ENCODE results near the gene ATP2A1. TPM values are rescaled to one million over a fixed set of nuclear protein-coding genes. Genes with fewer than 3 reads are reported as not detected.
"Not testable (repeated sequence)": the region's sequence is repeated elsewhere in the genome, so short reads cannot be mapped to it uniquely, and the experiment has no call there.

ATP2A1 gene
- total and polyA plus RNA-seq, 2 of the 8 experiments (the other 6 are each of a cell fraction or from before 2014, with no cell fraction given): 1.7 to 2.4 TPM

GRCh38 chr16:28867646-28868045 is 10.6 kb upstream of the ATP2A1 start:
- not testable (repeated sequence) for H3K56ac ChIP-seq (replicated peaks; ENCODE audit: insufficient read length, low read depth, low read length); DNase-seq (ENCODE audit: low read depth in 1 of 2, low spot score in 2 of 2); H3K4me1 ChIP-seq (replicated peaks in 1 of 4; ENCODE audit: control insufficient read depth in 3 of 4, insufficient read depth in 4 of 4, low read length in 3 of 4); H2AFZ ChIP-seq (ENCODE audit: low read length); H2BK15ac ChIP-seq (ENCODE audit: low read length); H3K4ac ChIP-seq (replicated peaks; ENCODE audit: insufficient read length, low read depth, low read length); H4K5ac ChIP-seq (ENCODE audit: insufficient read length, low read depth, low read length); H3K9me3 ChIP-seq (ENCODE audit: insufficient read depth in 2 of 2, low read depth in 1 of 2, low read length in 1 of 2); H4K8ac ChIP-seq (ENCODE audit: extremely low read depth, insufficient read depth, low read length); H3K18ac ChIP-seq (ENCODE audit: extremely low read depth, low read length); FAIRE-seq; H3K27me3 ChIP-seq (replicated peaks in 1 of 4; ENCODE audit: control insufficient read depth in 3 of 4, extremely low read depth in 1 of 4, insufficient read depth in 3 of 4, low read length in 3 of 4); H3K27ac ChIP-seq (ENCODE audit: low read depth, low read length); H2AK5ac ChIP-seq (ENCODE audit: low read depth, low read length); H3K14ac ChIP-seq (ENCODE audit: insufficient read length); H3K4me3 ChIP-seq (ENCODE audit: extremely low read depth in 1 of 4, insufficient read depth in 2 of 4, low read depth in 3 of 4, low read length in 4 of 4); H4K91ac ChIP-seq (replicated peaks; ENCODE audit: insufficient read length, low read length); H3K4me2 ChIP-seq (ENCODE audit: insufficient read depth in 1 of 2, low read depth in 2 of 2, low read length in 2 of 2); H3K9ac ChIP-seq (replicated peaks in 1 of 4; ENCODE audit: extremely low read depth in 1 of 4, low read depth in 3 of 4, low read length in 3 of 4); H3K23me2 ChIP-seq (ENCODE audit: low read depth, low read length); H2BK20ac ChIP-seq (ENCODE audit: low read length); H2BK120ac ChIP-seq (replicated peaks; ENCODE audit: low read depth, low read length); H2BK5ac ChIP-seq (ENCODE audit: low read depth, low read length); H2BK12ac ChIP-seq (ENCODE audit: low read depth, low read length); H3K23ac ChIP-seq (ENCODE audit: insufficient read length)
- Histone ChIP-seq H3K79me1 (ENCODE audit: low read depth, low read length) (peaks cover 18% of the 10 kb centered on the region), H4K20me1 (replicated peaks in 1 of 2; ENCODE audit: control insufficient read depth in 1 of 2, insufficient read depth in 2 of 2, low read length in 2 of 2) (peaks cover 2 to 16% of the 10 kb centered on the region in 2 experiments), H3K79me2 (ENCODE audit: control insufficient read depth in 1 of 2, insufficient read depth in 2 of 2, low read length in 2 of 2) (peaks cover 3 to 19% of the 10 kb centered on the region in 2 experiments; a peak in 3 of 4 replicates), H3K36me3 (ENCODE audit: control insufficient read depth in 2 of 4, insufficient read depth in 4 of 4, low read length in 3 of 4) (peaks cover 18 to 38% (median 28%) of the 10 kb centered on the region in 4 experiments)
- 94% methylated on average over 9 of the region's 9 CpGs; no CpG with 5 or more reads in 1 of the 2 experiments for WGBS, 2 experiments (ENCODE audit: extremely low coverage in 1 of 2, insufficient coverage in 1 of 2, insufficient read length in 1 of 2, insufficient replicate concordance in 2 of 2, low coverage in 1 of 2, low lambda C conversion rate in 2 of 2, missing lambda C conversion rate in 1 of 2)
- POLR2A ChIA-PET (ENCODE audit: partially characterized antibody): interaction anchor here (1.7 to 7.5 kb wide), 2 partner anchors 22 to 31 kb away, joined by 4 to 159 read pairs; partner anchors contain the start of gene TUFM
- CTCF ChIA-PET (ENCODE audit: partially characterized antibody): interaction anchor here (1.3 to 4.1 kb wide), 3 partner anchors 8 to 76 kb away, joined by 3 to 42 read pairs (median 18); partner anchors contain the start of gene ATP2A1

Measured in H1 (cell line).